GM18520 (cell line): Measurements from ENCODE around the gene TSC1.
A peak's percentile ranks its signal among the peaks of the same experiment; 100 is the strongest.

Source experiments
- ATAC-seq: cut with Tn5 transposase; IDR thresholded peaks from one replicate; pipeline ENCODE4 v1.9.1; 2021; ENCODE audit not compliant: unreplicated experiment

The TSC1 gene

GRCh38 chr9:132894862-132895835, 49.3 kb downstream of the TSC1 start:
- no peak for ATAC-seq

- no peak for ATAC-seq
These were observed 50.1 kb downstream of the TSC1 start for GRCh38 chr9:132894346-132894745.

- ATAC-seq = no peak
These were observed 52.0 kb downstream of the TSC1 start for GRCh38 chr9:132892400-132892799.

GRCh38 chr9:132888151-132888550, 56.3 kb downstream of the TSC1 start:
- ATAC-seq = no peak

- no peak for ATAC-seq
These were observed 57.0 kb downstream of the TSC1 start for GRCh38 chr9:132887181-132888120.

GRCh38 chr9:132886334-132886725, 58.1 kb downstream of the TSC1 start:
- no peak for ATAC-seq

GRCh38 chr9:132885720-132886333, 58.6 kb downstream of the TSC1 start:
- ATAC-seq = no peak

- ATAC-seq = no peak
These were observed 60.8 kb downstream of the TSC1 start for GRCh38 chr9:132883349-132884294.

GRCh38 chr9:132882616-132883015, 61.8 kb downstream of the TSC1 start:
- no peak for ATAC-seq

GRCh38 chr9:132881826-132882225, 62.6 kb downstream of the TSC1 start:
- no peak for ATAC-seq

GRCh38 chr9:132880324-132880661, 64.1 kb downstream of the TSC1 start:
- ATAC-seq = no peak

- no peak for ATAC-seq
These were observed 64.7 kb downstream of the TSC1 start for GRCh38 chr9:132879457-132880323.

GRCh38 chr9:132878695-132879456, 65.5 kb downstream of the TSC1 start, which contains the start of gene SPACA9:
TSS of gene SPACA9 (plus strand) at chr9:132878898. CDS start at chr9:132883948, 5,050 bp downstream.
- no peak for ATAC-seq

- ATAC-seq = peak; percentile 57
These were observed 66.4 kb downstream of the TSC1 start, which contains the start of gene AK8 for GRCh38 chr9:132877824-132878694. TSS of gene AK8 (minus strand) at chr9:132878284. CDS start at chr9:132878255, 29 bp downstream.

GRCh38 chr9:132877458-132877823, 67.0 kb downstream of the TSC1 start:
- ATAC-seq = no peak

- no peak for ATAC-seq
These were observed 67.6 kb downstream of the TSC1 start for GRCh38 chr9:132876849-132877248.

- ATAC-seq = no peak
These were observed 69.3 kb downstream of the TSC1 start for GRCh38 chr9:132875159-132875558.
